ENCODE data around the gene SLX4IP.

The SLX4IP gene

GRCh38 chr20:10655720-10656669 is 220.9 kb downstream of the SLX4IP start:
- DNase-seq (ENCODE audit: insufficient read length, low spot score) (no peak), FAIRE-seq (no peak)

- DNase-seq (ENCODE audit: insufficient read length, low spot score), result no peak
- FAIRE-seq, result no peak
Measured at GRCh38 chr20:10657453-10657852, 222.3 kb downstream of the SLX4IP start.

- FAIRE-seq, result no peak
Measured at GRCh38 chr20:10658051-10658823, 223.1 kb downstream of the SLX4IP start.

GRCh38 chr20:10658876-10659632 is 223.9 kb downstream of the SLX4IP start:
- no peak for FAIRE-seq
- DNase-seq (ENCODE audit: insufficient read length, low spot score), result no peak

More at GRCh38 chr20:10658051-10658823, 223.1 kb downstream of the SLX4IP start:
- DNase-seq (ENCODE audit: insufficient read length, low spot score), result no peak

- no peak for DNase-seq (ENCODE audit: insufficient read length, low spot score)
- FAIRE-seq, result no peak
Measured at GRCh38 chr20:10659651-10660601, 224.8 kb downstream of the SLX4IP start.

- FAIRE-seq (no peak), DNase-seq (ENCODE audit: insufficient read length, low spot score) (no peak)
Measured at GRCh38 chr20:10660661-10661060, 225.6 kb downstream of the SLX4IP start.

GRCh38 chr20:10661261-10661660 is 226.2 kb downstream of the SLX4IP start:
- no peak for DNase-seq (ENCODE audit: insufficient read length, low spot score)
- no peak for FAIRE-seq

GRCh38 chr20:10662151-10662550 is 227.0 kb downstream of the SLX4IP start:
- DNase-seq (ENCODE audit: insufficient read length, low spot score), result no peak
- no peak for FAIRE-seq

GRCh38 chr20:10662661-10663458 is 227.8 kb downstream of the SLX4IP start:
- DNase-seq (ENCODE audit: insufficient read length, low spot score) (no peak), FAIRE-seq (no peak)

GRCh38 chr20:10663756-10664155 is 228.7 kb downstream of the SLX4IP start:
- DNase-seq (ENCODE audit: insufficient read length, low spot score) (no peak), FAIRE-seq (no peak)

GRCh38 chr20:10665027-10665561 is 230.0 kb downstream of the SLX4IP start:
- FAIRE-seq (no peak), DNase-seq (ENCODE audit: insufficient read length, low spot score) (no peak)

GRCh38 chr20:10665791-10666190 is 230.7 kb downstream of the SLX4IP start:
- DNase-seq (ENCODE audit: insufficient read length, low spot score) (no peak), FAIRE-seq (no peak)

GRCh38 chr20:10666221-10667076 is 231.3 kb downstream of the SLX4IP start:
- DNase-seq (ENCODE audit: insufficient read length, low spot score) (no peak), FAIRE-seq (no peak)

- FAIRE-seq, result no peak
- DNase-seq (ENCODE audit: insufficient read length, low spot score), result no peak
Measured at GRCh38 chr20:10667077-10667401, 231.9 kb downstream of the SLX4IP start.

- no peak for FAIRE-seq
- DNase-seq (ENCODE audit: insufficient read length, low spot score), result no peak
Measured at GRCh38 chr20:10667560-10668167, 232.6 kb downstream of the SLX4IP start.

GRCh38 chr20:10668677-10669368 is 233.7 kb downstream of the SLX4IP start:
- FAIRE-seq, result no peak
- DNase-seq (ENCODE audit: insufficient read length, low spot score), result no peak

Measured in HTR-8/SVneo (cell line).